HG02610 (cell line): ENCODE results near the gene FRMD4A.
"Not testable (repeated sequence)": the region's sequence is repeated elsewhere in the genome, so short reads cannot be mapped to it uniquely, and the experiment has no call there.

Source experiments
- ATAC-seq: cut with Tn5 transposase; IDR thresholded peaks from one replicate; pipeline ENCODE4 v1.9.1; 2021; ENCODE audit warnings: mild to moderate bottlenecking, moderate library complexity; ENCODE audit not compliant: unreplicated experiment

Gene FRMD4A

GRCh38 chr10:13831711-13832141 lies 499.0 kb downstream of the FRMD4A start:
- ATAC-seq: peak; percentile 81

GRCh38 chr10:13830385-13830784 lies 500.3 kb downstream of the FRMD4A start:
- no peak for ATAC-seq

- ATAC-seq: no peak
Measured at GRCh38 chr10:13829790-13830189, 500.9 kb downstream of the FRMD4A start.

- ATAC-seq: not testable (repeated sequence)
Measured at GRCh38 chr10:13828284-13828683, 502.4 kb downstream of the FRMD4A start.

GRCh38 chr10:13827076-13827797 lies 503.5 kb downstream of the FRMD4A start:
- no peak for ATAC-seq

- no peak for ATAC-seq
Measured at GRCh38 chr10:13823709-13824405, 506.9 kb downstream of the FRMD4A start.

- ATAC-seq: no peak
Measured at GRCh38 chr10:13823096-13823708, 507.5 kb downstream of the FRMD4A start.

- ATAC-seq: no peak
Measured at GRCh38 chr10:13822490-13822889, 508.2 kb downstream of the FRMD4A start.

GRCh38 chr10:13820964-13821337 lies 509.8 kb downstream of the FRMD4A start:
- no peak for ATAC-seq

- ATAC-seq: no peak
Measured at GRCh38 chr10:13820119-13820963, 510.4 kb downstream of the FRMD4A start.

- no peak for ATAC-seq
Measured at GRCh38 chr10:13816195-13816925, 514.4 kb downstream of the FRMD4A start.

GRCh38 chr10:13815756-13816155 lies 515.0 kb downstream of the FRMD4A start:
- ATAC-seq: no peak

- no peak for ATAC-seq
Measured at GRCh38 chr10:13813550-13813949, 517.2 kb downstream of the FRMD4A start.

GRCh38 chr10:13812804-13813203 lies 517.9 kb downstream of the FRMD4A start:
- no peak for ATAC-seq

GRCh38 chr10:13810568-13810967 lies 520.2 kb downstream of the FRMD4A start:
- ATAC-seq: no peak

- ATAC-seq: no peak
Measured at GRCh38 chr10:13809427-13809826, 521.3 kb downstream of the FRMD4A start.

GRCh38 chr10:13808556-13809391 lies 522.0 kb downstream of the FRMD4A start:
- ATAC-seq: peak; percentile 49

GRCh38 chr10:13806419-13806818 lies 524.3 kb downstream of the FRMD4A start:
- no peak for ATAC-seq
